HG03196 (cell line): ENCODE results near the gene FSIP1.

Source experiments
- ATAC-seq: cut with Tn5 transposase; IDR thresholded peaks from one replicate; pipeline ENCODE4 v1.9.1; 2021; ENCODE audit not compliant: unreplicated experiment

FSIP1 gene

DNA sequence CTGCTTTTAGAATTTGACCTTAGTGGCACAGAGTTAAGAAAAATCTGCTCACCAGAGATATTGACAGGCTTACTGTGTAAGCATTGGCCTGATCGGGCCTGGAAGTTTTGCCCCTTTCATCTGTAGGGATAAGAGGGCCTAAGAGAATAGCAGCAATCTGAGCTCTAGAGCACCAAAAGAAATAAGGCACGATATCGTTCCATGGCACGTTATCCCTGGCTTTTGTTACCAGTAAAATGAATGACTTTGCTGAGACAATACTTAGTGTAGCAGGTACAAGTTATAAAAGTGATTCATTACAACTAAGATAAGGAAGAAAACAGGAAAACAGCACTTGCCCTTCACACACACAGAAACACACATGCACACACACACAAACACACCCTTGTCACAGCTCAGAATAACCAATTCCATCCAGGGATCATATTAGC lies 196.8 kb downstream of the FSIP1 start:
- no peak for ATAC-seq

- ATAC-seq: no peak
Measured at GRCh38 chr15:39585389-39585841, 197.2 kb downstream of the FSIP1 start.

- ATAC-seq: no peak
Measured at GRCh38 chr15:39584662-39585388, 197.8 kb downstream of the FSIP1 start.

DNA sequence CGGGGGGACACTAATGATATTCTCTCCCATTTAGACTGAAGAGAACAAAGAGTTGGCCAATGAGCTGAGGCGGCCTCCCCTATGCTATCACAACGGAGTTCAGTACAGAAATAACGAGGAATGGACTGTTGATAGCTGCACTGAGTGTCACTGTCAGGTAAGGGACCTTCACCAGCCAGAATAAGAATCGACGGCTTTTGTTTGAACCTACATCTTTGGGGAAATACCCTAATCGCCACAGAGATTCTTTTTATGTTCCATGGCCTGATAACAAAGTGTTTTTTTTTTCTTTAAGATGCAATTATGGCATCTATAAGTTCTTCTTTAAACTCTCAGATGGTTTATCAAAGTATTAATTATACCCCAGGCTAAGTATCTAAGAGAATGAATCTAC lies 198.4 kb downstream of the FSIP1 start:
- ATAC-seq: no peak

DNA sequence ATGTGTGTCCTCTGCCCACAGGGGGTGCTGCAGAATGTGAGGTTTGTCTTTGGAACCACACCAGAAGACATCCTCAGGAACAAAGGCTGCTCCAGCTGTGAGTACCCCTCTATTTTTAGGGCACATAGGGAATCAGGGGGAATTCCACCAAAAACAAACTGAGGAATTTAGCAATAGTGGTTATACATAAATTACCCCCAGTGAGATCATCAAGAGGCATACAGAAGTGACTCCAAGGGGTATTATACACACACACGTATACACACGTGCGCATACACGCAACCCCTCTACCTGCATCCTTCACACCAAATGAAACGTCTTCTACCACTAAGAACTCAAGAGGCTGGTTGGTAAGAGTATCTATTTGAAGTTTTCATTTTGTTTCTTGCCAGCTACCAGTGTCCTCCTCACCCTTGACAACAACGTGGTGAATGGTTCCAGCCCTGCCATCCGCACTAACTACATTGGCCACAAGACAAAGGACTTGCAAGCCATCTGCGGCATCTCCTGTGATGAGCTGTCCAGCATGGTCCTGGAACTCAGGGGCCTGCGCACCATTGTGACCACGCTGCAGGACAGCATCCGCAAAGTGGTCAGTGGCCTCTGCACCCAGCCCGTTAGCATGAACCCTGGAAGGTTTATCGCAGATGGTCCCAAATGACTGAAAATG lies 198.9 kb downstream of the FSIP1 start:
- no peak for ATAC-seq

- no peak for ATAC-seq
Measured at GRCh38 chr15:39582977-39583595, 199.6 kb downstream of the FSIP1 start.

GRCh38 chr15:39582286-39582976 lies 200.2 kb downstream of the FSIP1 start:
- no peak for ATAC-seq

- no peak for ATAC-seq
Measured at GRCh38 chr15:39581793-39582285, 200.8 kb downstream of the FSIP1 start.

GRCh38 chr15:39581242-39581792 lies 201.3 kb downstream of the FSIP1 start:
- no peak for ATAC-seq

DNA sequence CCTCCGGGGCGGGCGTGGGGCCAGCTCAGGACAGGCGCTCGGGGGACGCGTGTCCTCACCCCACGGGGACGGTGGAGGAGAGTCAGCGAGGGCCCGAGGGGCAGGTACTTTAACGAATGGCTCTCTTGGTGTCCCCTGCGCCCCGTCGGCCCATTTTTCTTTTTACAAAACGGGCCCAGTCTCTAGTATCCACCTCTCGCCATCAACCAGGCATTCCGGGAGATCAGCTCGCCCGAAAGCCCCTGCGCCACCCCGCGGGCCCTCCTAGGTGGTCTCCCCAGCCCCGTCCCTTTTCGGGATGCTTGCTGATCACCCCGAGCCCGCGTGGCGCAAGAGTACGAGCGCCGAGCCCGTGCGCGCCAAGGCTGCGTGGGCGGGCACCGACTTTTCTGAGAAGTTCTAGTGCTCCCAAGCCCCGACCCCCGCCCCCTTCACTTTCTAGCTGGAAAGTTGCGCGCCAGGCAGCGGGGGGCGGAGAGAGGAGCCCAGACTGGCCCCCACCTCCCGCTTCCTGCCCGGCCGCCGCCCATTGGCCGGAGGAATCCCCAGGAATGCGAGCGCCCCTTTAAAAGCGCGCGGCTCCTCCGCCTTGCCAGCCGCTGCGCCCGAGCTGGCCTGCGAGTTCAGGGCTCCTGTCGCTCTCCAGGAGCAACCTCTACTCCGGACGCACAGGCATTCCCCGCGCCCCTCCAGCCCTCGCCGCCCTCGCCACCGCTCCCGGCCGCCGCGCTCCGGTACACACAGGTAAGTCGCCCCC lies 202.0 kb downstream of the FSIP1 start, which contains the start of gene THBS1:
Gene THBS1 (plus strand): TSS at position 595 of the 757 bp plus-strand sequence. CDS start 779 bp downstream, outside the sequence.
- no peak for ATAC-seq

DNA sequence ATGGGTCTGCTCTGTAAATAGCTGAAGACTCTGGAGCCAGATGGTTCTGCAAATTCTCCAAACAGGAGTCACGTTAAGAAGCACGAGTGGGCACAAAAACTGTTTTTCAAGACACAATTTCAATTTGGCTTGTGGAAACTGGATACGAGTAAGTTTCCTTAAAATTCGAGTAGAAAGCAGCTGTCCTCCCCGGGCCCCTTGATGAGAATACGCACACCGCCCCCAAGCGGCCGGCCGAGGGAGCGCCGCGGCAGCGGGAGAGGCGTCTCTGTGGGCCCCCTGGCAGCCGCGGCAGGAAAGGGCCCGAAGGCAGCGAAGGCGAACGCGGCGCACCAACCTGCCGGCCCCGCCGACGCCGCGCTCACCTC lies 202.5 kb downstream of the FSIP1 start:
- ATAC-seq: no peak

DNA sequence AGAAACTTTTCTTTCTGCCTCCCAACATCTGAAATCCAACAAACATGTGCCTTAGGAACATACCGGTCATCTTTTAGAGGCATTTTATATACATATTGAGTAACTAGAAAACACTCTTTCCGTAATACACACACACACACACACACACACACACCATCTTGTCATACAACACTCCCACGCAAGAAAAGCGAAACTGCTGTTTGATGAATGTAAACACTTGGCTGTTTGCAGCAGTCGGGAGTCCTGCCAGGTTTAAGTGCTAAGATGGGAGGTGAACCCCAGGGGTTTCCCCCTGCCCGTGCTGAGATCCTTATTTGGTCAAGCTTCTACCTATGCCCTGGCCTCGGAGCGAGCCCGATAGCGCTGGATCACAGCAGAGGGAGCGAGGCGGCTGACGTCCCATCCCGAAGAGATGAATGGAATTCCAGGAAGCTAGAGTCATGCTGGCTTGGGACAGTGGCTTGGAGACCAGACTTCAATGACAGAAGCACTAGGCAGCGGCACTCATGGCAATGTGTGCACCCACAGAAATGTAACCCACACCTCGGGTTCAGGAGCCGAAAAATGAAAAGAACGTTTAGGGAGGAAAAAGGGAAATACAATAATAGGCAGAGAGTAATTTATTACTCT lies 203.0 kb downstream of the FSIP1 start:
- no peak for ATAC-seq

DNA sequence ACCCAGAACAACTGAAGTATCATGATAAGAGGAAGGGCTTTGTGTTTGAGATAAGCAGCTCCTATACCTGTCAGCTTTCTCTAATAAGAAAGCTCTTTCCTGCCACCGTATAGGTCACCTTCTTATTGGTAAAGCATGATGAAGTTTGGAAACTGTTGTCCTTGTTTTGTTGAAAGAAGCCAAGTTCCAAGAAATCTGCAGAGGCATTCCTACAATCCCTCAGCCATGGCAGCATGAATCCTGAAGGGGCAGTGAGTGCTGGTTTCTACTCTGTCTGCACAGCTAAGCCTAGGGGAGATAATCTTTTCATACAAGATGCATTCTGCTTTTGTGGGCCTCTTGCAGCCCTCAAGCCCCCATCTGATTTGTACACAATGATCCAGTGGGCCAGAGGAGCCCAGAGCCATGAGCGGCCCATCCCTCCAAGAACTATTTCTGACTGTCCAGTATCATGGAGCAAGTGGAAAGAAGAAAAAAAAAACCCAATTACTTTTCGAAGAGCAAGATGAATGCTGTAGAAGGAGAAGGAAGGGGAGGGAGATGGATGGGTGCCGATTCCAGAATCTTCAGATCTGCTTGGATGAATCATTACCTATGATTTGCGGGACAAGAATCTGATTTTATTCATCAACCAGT lies 203.7 kb downstream of the FSIP1 start:
- ATAC-seq: no peak

- no peak for ATAC-seq
Measured at GRCh38 chr15:39575180-39575579, 207.5 kb downstream of the FSIP1 start.

DNA sequence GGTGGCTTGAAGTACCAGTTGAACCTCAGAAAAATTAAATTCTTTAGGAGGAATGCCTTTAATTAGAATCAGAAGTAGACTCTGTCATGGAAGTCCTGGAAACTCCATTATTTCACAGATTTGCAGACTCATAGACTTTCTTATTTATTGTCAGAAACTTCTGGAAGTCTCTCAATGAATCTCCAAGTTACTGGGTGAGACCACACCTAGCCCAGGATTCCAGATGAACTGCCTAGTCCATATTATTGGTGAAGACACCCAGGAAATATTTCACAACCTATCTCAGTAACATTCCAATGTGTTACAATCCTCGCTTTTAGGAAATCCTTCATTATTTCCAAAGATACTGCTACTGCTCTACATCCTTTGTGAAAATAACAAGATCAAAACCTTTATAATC lies 208.2 kb downstream of the FSIP1 start:
- no peak for ATAC-seq

DNA sequence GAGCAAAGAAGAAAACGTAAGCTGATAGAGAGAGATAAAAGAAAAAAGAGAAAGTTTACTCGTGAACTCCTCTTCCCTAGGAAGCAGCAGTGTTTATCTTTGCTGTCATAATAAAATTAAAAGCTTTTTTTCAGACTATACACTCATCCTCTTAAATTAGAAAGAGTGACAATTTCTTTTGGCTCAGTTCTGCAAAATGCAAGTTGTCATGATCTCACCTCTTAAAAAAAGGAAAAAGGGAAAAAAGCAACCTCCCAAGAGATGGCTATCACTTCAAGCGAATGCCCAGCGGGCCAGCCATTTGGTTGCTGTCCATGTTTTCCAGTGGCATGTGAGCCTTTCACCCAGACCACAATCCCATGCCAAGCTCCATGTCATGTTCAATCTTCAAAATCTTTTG lies 208.8 kb downstream of the FSIP1 start:
- ATAC-seq: no peak

GRCh38 chr15:39573287-39573686 lies 209.4 kb downstream of the FSIP1 start:
- no peak for ATAC-seq

DNA sequence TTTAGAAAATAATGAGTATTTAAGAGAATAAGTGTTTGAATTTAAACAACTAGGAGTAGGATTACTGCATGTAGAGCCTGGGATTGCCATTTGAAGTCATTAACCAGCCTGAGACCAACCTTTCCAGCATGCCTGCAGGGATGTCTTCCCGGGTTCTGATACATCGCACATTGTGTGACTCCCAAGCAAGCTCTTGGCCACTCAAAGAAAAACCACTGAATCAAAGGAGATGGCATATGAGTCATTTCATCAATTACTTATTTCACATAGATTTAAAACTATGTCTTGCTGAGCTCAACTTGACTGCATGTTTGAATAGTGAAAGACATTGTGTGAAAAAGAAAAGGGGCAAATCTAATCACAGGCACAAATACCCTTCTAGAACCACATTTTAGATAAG lies 216.8 kb downstream of the FSIP1 start:
- ATAC-seq: no peak

GRCh38 chr15:39564972-39565665 lies 217.5 kb downstream of the FSIP1 start:
- no peak for ATAC-seq
